Measurements from ENCODE around the gene ZNF750.

DNA sequence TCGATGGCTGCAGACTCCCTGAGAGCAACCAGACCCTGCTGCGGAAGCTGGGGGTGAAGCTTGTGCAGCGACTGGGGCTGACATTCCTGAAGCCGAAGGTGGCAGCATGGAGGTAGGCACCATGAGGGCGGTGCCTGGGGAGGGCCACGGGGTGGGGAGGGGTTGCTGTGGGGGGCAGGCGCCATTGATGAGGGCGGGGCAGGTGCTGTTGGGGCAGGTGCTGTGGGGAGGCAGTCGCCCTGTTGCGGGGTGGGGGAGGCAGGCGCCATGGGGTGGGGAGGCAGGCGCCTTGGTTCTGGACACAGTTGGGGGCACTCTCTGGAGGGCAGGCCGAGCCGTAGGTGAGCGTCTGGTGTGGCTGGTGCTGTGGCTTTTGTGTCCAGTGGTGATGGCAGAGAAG is 38.9 kb downstream of the ZNF750 start:
- TF ChIP-seq POLR2AphosphoS5 (IDR thresholded peaks at IDR 0.05; ENCODE audit: low read depth, low read length) (no peak), POLR2A (IDR thresholded peaks at IDR 0.05; ENCODE audit: low read depth, low read length) (no peak), POU2F2 (IDR thresholded peaks at IDR 0.05; ENCODE audit: low read depth, low read length) (no peak), TAF1 (IDR thresholded peaks at IDR 0.05; ENCODE audit: low read depth, low read length) (no peak), SPI1 (IDR thresholded peaks at IDR 0.05; ENCODE audit: low read depth, low read length) (no peak)

Data from GM12891 (cell line).